SU-DHL-6 (cell line): ENCODE data around the gene APOBEC3B.

Experiments
- EZH2phosphoT487 ChIP-seq: fragments of 200-600 bp; sonication (generic), shearing (Covaris generic); conservative IDR thresholded peaks from 2 replicates; pipeline ENCODE4 v1.6.1; 2018; ENCODE audit warnings: mild to moderate bottlenecking, antibody characterized with exemption, low read length, moderate library complexity, mixed read lengths
- TF ChIP-seq, protein P1 (sequence below): fragments of 200-600 bp; sonication (generic); IDR thresholded peaks from one replicate; pipeline ENCODE4 v1.5.1; 2017; ENCODE audit warnings: antibody characterized with exemption, mild to moderate bottlenecking, low read length, moderate library complexity; ENCODE audit not compliant: insufficient read depth, poor library complexity, severe bottlenecking

DNA sequence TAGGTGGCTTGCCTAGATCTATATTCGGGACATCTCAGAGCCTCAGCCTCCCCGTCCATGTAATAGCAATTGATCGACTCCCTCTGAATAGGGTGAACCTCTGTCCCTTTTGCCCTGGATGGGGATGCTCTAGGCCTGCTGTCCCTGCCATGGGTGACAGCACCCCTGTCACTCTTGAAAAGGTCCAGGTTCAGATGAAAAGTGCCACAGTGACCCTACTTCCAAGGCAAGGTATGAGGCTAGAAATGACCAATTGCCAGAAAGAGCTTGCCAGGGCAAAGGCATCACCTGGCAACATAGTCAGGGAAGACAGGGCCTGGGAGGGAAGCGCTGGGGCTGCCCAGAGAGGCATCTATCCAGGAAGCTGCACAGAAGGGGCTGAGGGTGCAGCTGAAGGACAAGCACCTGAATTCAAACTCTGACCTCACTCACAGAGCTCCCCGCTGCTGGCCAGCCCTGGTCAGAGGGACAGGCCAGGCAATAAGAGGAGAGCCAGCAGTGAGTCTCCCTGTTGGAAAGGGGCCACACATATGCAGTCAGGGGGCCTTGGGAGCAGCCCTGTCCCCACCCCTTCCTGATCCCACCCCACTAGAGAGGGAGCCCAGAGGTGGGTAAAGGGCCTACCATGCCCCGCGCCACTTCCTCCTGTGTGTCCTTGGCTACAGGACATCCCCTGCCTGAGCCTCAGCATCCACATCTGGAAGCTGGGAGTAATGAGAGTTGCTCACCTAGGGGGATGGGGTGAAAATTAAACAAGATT, 33.8 kb upstream of the APOBEC3B start:
- TF ChIP-seq, protein P1, sequence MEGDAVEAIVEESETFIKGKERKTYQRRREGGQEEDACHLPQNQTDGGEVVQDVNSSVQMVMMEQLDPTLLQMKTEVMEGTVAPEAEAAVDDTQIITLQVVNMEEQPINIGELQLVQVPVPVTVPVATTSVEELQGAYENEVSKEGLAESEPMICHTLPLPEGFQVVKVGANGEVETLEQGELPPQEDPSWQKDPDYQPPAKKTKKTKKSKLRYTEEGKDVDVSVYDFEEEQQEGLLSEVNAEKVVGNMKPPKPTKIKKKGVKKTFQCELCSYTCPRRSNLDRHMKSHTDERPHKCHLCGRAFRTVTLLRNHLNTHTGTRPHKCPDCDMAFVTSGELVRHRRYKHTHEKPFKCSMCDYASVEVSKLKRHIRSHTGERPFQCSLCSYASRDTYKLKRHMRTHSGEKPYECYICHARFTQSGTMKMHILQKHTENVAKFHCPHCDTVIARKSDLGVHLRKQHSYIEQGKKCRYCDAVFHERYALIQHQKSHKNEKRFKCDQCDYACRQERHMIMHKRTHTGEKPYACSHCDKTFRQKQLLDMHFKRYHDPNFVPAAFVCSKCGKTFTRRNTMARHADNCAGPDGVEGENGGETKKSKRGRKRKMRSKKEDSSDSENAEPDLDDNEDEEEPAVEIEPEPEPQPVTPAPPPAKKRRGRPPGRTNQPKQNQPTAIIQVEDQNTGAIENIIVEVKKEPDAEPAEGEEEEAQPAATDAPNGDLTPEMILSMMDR: no peak
- TF ChIP-seq EZH2phosphoT487: no peak
